Endodermal cell (in vitro differentiated cells): ENCODE data around the gene FZD1. TPM values are rescaled to one million over a fixed set of nuclear protein-coding genes. Genes with fewer than 3 reads are reported as not detected.

ENCODE experiments used
- DNase-seq: peaks from one replicate; pipeline ENCODE4 v3.0.0-alpha.2; 2017
- H3K27ac ChIP-seq: 2 replicates; pipeline ENCODE4 v1.5.1; 2013; ENCODE audit warnings: mild to moderate bottlenecking, low read depth, low read length, moderate library complexity
- H3K27me3 ChIP-seq: 2 replicates; pipeline ENCODE4 v1.6.1; 2013; ENCODE audit warnings: mild to moderate bottlenecking, low read length, moderate library complexity; ENCODE audit not compliant: insufficient read depth, control insufficient read depth, poor library complexity, severe bottlenecking
- H3K36me3 ChIP-seq: 2 replicates; pipeline ENCODE4 v1.7.0; 2013; ENCODE audit warnings: mild to moderate bottlenecking, low read length, moderate library complexity; ENCODE audit not compliant: control insufficient read depth, insufficient read depth
- H3K4me1 ChIP-seq: one replicate; pipeline ENCODE4 v1.7.0; 2013; ENCODE audit warnings: low read length; ENCODE audit not compliant: control insufficient read depth, insufficient read depth
- H3K4me3 ChIP-seq: 2 replicates; pipeline ENCODE4 v1.5.1; 2013; ENCODE audit warnings: mild to moderate bottlenecking, low read length, moderate library complexity
- H3K9ac ChIP-seq: 2 replicates; pipeline ENCODE4 v1.6.1; 2013; ENCODE audit warnings: mild to moderate bottlenecking, low read length, moderate library complexity; ENCODE audit not compliant: poor library complexity, severe bottlenecking; ENCODE audit errors: extremely low read depth
- H3K9me3 ChIP-seq: 2 replicates; pipeline ENCODE4 v1.6.1; 2013; ENCODE audit warnings: mild to moderate bottlenecking, low read length, moderate library complexity; ENCODE audit not compliant: control insufficient read depth
- H3K27ac Mint-ChIP-seq: 2 replicates; pipeline ENCODE4 v1.8.0; 2020; ENCODE audit warnings: mixed read lengths
- H3K27me3 Mint-ChIP-seq: 2 replicates; pipeline ENCODE4 v1.8.0; 2021; ENCODE audit warnings: mild to moderate bottlenecking, mixed read lengths; ENCODE audit not compliant: insufficient read depth
- H3K36me3 Mint-ChIP-seq: 2 replicates; pipeline ENCODE4 v1.8.0; 2020; ENCODE audit warnings: low read depth, mixed read lengths
- H3K4me1 Mint-ChIP-seq: 2 replicates; pipeline ENCODE4 v1.8.0; 2020; ENCODE audit warnings: mixed read lengths
- H3K4me3 Mint-ChIP-seq: 2 replicates; pipeline ENCODE4 v1.8.0; 2020; ENCODE audit warnings: mild to moderate bottlenecking, moderate library complexity, mixed read lengths
- H3K9me3 Mint-ChIP-seq: 2 replicates; pipeline ENCODE4 v1.8.0; 2020; ENCODE audit warnings: mild to moderate bottlenecking, mixed read lengths
- CTCF ChIP-seq: fragments of 200-600 bp; sonication (generic); conservative IDR thresholded peaks from 2 replicates; pipeline ENCODE4 v1.5.0; 2021; ENCODE audit warnings: antibody characterized with exemption, mild to moderate bottlenecking
- WGBS, 2 experiments: methylation state at CpG; one replicate each; pipeline versions ENCODE4 v1.1.5 to v1.1.7; 2013; ENCODE audit warnings: missing lambda C conversion rate in 2 of 2, mixed read lengths in 1 of 2; ENCODE audit not compliant: insufficient coverage in 1 of 2, insufficient read length in 1 of 2; 5-methylcytosine and 5-hydroxymethylcytosine counted together
- total RNA-seq, 2 donors: library from RNA; stranded (reverse); fragmentation: NEBNext Ultra II Directional in 1 of 2; extraction: Animal tissue kit (Norgen Biotek cat#: 25700) in 1 of 2; gene quantifications; 2 replicates in 1 of 2; 3 replicates in 1 of 2; pipeline ENCODE4 v1.2.1, GENCODE V29; 2021

Gene FZD1
- total RNA-seq, 2 donors from 2014 or later: 2.5 to 4.7 TPM

- TF ChIP-seq CTCF: no peak
- Histone ChIP-seq H3K27me3 (no peaks in the 10 kb centered on the region), H3K9ac (no peak overlapping the region), H3K27ac (no peak overlapping the region), H3K4me3 (no peak overlapping the region), H3K9me3 (no peaks in the 10 kb centered on the region), H3K36me3 (no peaks in the 10 kb centered on the region), H3K4me1 (no peaks in the 10 kb centered on the region)
- H3K27ac Mint-ChIP-seq: no peak overlapping the region
- H3K4me3 Mint-ChIP-seq: no peak overlapping the region
- no peaks in the 10 kb centered on the region for H3K4me1 Mint-ChIP-seq
- no peaks in the 10 kb centered on the region for H3K9me3 Mint-ChIP-seq
- 93 to 100% methylated on average over 3 to 6 of the region's 6 CpGs for WGBS, 2 experiments
- H3K27me3 Mint-ChIP-seq: no peaks in the 10 kb centered on the region
- no peak for DNase-seq
- no peaks in the 10 kb centered on the region for H3K36me3 Mint-ChIP-seq
Observed at GRCh38 chr7:91243591-91244301, 20.5 kb upstream of the FZD1 start.

GRCh38 chr7:91247500-91247899, 16.7 kb upstream of the FZD1 start:
- no peak overlapping the region for H3K4me3 ChIP-seq
- peak; percentile 57 for DNase-seq
- Mint-ChIP-seq H3K27ac (no peak overlapping the region), H3K27me3 (peaks cover 3% of the 10 kb centered on the region), H3K9me3 (no peaks in the 10 kb centered on the region), H3K4me3 (no peak overlapping the region), H3K36me3 (no peaks in the 10 kb centered on the region), H3K4me1 (no peaks in the 10 kb centered on the region)
- no peaks in the 10 kb centered on the region for H3K9me3 ChIP-seq
- H3K27ac ChIP-seq: no peak overlapping the region
- no peak overlapping the region for H3K9ac ChIP-seq
- no peaks in the 10 kb centered on the region for H3K27me3 ChIP-seq
- peak; percentile 75 for TF ChIP-seq CTCF
- no peaks in the 10 kb centered on the region for H3K4me1 ChIP-seq
- H3K36me3 ChIP-seq: no peaks in the 10 kb centered on the region

GRCh38 chr7:91248996-91249395, 15.2 kb upstream of the FZD1 start:
- Histone ChIP-seq H3K27ac (no peak overlapping the region), H3K4me3 (no peak overlapping the region), H3K36me3 (no peaks in the 10 kb centered on the region), H3K9me3 (no peaks in the 10 kb centered on the region), H3K27me3 (no peaks in the 10 kb centered on the region), H3K4me1 (no peaks in the 10 kb centered on the region), H3K9ac (no peak overlapping the region)
- WGBS, 2 experiments: 87 to 100% methylated on average over 2 of the region's 2 CpGs
- TF ChIP-seq CTCF: no peak
- Mint-ChIP-seq H3K36me3 (no peaks in the 10 kb centered on the region), H3K9me3 (no peaks in the 10 kb centered on the region), H3K27ac (no peak overlapping the region), H3K27me3 (peaks cover 7% of the 10 kb centered on the region), H3K4me3 (no peak overlapping the region), H3K4me1 (no peaks in the 10 kb centered on the region)
- no peak for DNase-seq
